Prostate gland (tissue), 2 donors: ENCODE results near the gene RBBP8.

ENCODE experiments used
- POLR2A ChIP-seq: fragments of 450-650 bp; IDR thresholded peaks from one replicate; pipeline ENCODE4 v1.6.1; 2016; ENCODE audit warnings: antibody characterized with exemption, mild to moderate bottlenecking
- TF ChIP-seq, protein P1 (sequence below), 4 experiments: fragments of 200-600 bp in 2 of 4; fragments of 450-650 bp in 2 of 4; sonication (generic) in 2 of 4; IDR thresholded peaks; 1 replicate in 3 of 4; 2 replicates in 1 of 4; pipeline ENCODE4 v1.5.1; 2016 to 2019; ENCODE audit warnings: antibody characterized with exemption in 4 of 4, mild to moderate bottlenecking in 2 of 4, moderate library complexity in 2 of 4

- no peak for TF ChIP-seq POLR2A
- TF ChIP-seq, protein P1, sequence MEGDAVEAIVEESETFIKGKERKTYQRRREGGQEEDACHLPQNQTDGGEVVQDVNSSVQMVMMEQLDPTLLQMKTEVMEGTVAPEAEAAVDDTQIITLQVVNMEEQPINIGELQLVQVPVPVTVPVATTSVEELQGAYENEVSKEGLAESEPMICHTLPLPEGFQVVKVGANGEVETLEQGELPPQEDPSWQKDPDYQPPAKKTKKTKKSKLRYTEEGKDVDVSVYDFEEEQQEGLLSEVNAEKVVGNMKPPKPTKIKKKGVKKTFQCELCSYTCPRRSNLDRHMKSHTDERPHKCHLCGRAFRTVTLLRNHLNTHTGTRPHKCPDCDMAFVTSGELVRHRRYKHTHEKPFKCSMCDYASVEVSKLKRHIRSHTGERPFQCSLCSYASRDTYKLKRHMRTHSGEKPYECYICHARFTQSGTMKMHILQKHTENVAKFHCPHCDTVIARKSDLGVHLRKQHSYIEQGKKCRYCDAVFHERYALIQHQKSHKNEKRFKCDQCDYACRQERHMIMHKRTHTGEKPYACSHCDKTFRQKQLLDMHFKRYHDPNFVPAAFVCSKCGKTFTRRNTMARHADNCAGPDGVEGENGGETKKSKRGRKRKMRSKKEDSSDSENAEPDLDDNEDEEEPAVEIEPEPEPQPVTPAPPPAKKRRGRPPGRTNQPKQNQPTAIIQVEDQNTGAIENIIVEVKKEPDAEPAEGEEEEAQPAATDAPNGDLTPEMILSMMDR (IDR thresholded peaks at IDR 0.05): no peak
Measured at GRCh38 chr18:22915337-22915736, 17.8 kb upstream of the RBBP8 start.
